HS-27A (cell line): Measurements from ENCODE around the gene STARD5.
"Not testable (repeated sequence)": the region's sequence is repeated elsewhere in the genome, so short reads cannot be mapped to it uniquely, and the experiment has no call there.

Source experiments
- DNase-seq: peaks from one replicate; pipeline ENCODE4 v3.0.0-alpha.2; 2012; ENCODE audit warnings: low read depth, missing footprints

Gene STARD5

GRCh38 chr15:81337241-81337640 is 13.3 kb upstream of the STARD5 start:
- DNase-seq = no peak

GRCh38 chr15:81336568-81336967 is 12.6 kb upstream of the STARD5 start:
- no peak for DNase-seq

GRCh38 chr15:81335631-81336030 is 11.7 kb upstream of the STARD5 start:
- DNase-seq = no peak

GRCh38 chr15:81334768-81335435 is 11.0 kb upstream of the STARD5 start:
- DNase-seq = no peak

GRCh38 chr15:81333363-81333762 is 9.4 kb upstream of the STARD5 start:
- no peak for DNase-seq

- no peak for DNase-seq
Measured at GRCh38 chr15:81332326-81332725, 8.4 kb upstream of the STARD5 start.

GRCh38 chr15:81331600-81331999 is 7.7 kb upstream of the STARD5 start:
- no peak for DNase-seq

- DNase-seq = not testable (repeated sequence)
Measured at GRCh38 chr15:81331141-81331540, 7.2 kb upstream of the STARD5 start.

- no peak for DNase-seq
Measured at GRCh38 chr15:81330366-81331090, 6.6 kb upstream of the STARD5 start.

- DNase-seq = no peak
Measured at GRCh38 chr15:81329446-81329845, 5.5 kb upstream of the STARD5 start.

- DNase-seq = peak; percentile 79
Measured at GRCh38 chr15:81327516-81327915, 3.6 kb upstream of the STARD5 start.

GRCh38 chr15:81326466-81327212 is 2.7 kb upstream of the STARD5 start:
- DNase-seq = no peak

GRCh38 chr15:81323559-81323943 is 390 bp downstream of the STARD5 start:
- no peak for DNase-seq

- DNase-seq = no peak
Measured at GRCh38 chr15:81322676-81323253, 1.2 kb downstream of the STARD5 start.

- DNase-seq = no peak
Measured at GRCh38 chr15:81321667-81322066, 2.3 kb downstream of the STARD5 start.

GRCh38 chr15:81317642-81318017 is 6.3 kb downstream of the STARD5 start:
- no peak for DNase-seq

GRCh38 chr15:81316267-81316666 is 7.7 kb downstream of the STARD5 start:
- no peak for DNase-seq

- DNase-seq = no peak
Measured at GRCh38 chr15:81315452-81316175, 8.3 kb downstream of the STARD5 start.

GRCh38 chr15:81314378-81314777 is 9.6 kb downstream of the STARD5 start:
- DNase-seq = no peak

- DNase-seq = no peak
Measured at GRCh38 chr15:81313686-81314085, 10.3 kb downstream of the STARD5 start.

GRCh38 chr15:81312790-81313543 is 11.0 kb downstream of the STARD5 start:
- peak; percentile 99 for DNase-seq
